ENCODE measurements around the gene NTSR1.

Gene NTSR1

DNA sequence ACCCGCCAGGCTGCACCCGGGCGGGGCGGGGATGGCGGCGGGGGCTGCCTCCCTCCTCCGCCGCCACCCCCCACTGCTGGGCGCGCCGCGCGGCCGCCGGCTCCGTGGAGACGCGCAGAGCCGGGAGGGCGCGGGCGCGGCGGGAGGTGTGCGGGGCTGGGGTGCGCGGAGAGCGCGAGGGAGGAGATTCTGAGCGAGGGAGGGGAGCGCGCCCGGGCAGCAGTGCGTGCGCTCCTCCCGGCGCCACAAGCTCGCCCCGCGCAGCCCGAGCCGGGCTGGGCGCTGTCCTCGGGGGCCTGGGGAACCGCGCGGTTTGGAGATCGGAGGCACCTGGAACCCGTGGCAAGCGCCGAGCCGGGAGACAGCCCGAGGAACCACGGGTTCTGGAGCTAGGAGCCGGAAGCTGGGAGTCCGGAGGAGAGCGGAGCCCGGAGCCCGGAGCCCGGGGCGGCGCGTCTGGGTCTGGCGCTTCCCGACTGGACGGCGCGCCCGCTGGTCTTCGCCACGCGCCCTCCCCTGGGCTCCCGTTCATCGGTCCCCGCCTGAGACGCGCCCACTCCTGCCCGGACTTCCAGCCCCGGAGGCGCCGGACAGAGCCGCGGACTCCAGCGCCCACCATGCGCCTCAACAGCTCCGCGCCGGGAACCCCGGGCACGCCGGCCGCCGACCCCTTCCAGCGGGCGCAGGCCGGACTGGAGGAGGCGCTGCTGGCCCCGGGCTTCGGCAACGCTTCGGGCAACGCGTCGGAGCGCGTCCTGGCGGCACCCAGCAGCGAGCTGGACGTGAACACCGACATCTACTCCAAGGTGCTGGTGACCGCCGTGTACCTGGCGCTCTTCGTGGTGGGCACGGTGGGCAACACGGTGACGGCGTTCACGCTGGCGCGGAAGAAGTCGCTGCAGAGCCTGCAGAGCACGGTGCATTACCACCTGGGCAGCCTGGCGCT, at the start of gene NTSR1:
NTSR1 (plus strand) TSS at position 246 of the 946 bp plus-strand sequence; CDS start at position 618, 372 bp downstream.
- in situ Hi-C loops (cut with HindIII; ENCODE audit: low sequenced_read_pairs), result loop anchor here (5.0 kb wide), 1 partner anchor 42 kb away; no protein-coding TSS in a partner anchor
- TF ChIP-seq, protein P1, sequence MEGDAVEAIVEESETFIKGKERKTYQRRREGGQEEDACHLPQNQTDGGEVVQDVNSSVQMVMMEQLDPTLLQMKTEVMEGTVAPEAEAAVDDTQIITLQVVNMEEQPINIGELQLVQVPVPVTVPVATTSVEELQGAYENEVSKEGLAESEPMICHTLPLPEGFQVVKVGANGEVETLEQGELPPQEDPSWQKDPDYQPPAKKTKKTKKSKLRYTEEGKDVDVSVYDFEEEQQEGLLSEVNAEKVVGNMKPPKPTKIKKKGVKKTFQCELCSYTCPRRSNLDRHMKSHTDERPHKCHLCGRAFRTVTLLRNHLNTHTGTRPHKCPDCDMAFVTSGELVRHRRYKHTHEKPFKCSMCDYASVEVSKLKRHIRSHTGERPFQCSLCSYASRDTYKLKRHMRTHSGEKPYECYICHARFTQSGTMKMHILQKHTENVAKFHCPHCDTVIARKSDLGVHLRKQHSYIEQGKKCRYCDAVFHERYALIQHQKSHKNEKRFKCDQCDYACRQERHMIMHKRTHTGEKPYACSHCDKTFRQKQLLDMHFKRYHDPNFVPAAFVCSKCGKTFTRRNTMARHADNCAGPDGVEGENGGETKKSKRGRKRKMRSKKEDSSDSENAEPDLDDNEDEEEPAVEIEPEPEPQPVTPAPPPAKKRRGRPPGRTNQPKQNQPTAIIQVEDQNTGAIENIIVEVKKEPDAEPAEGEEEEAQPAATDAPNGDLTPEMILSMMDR (IDR thresholded peaks at IDR 0.05; ENCODE audit: low read depth, low read length, missing control alignments), result no peak
- H3K4me3 ChIP-seq (ENCODE audit: low read depth, low read length), result no peak within 1 kb of the TSS
- DNase-seq (ENCODE audit: low read depth), result no peak

DNA sequence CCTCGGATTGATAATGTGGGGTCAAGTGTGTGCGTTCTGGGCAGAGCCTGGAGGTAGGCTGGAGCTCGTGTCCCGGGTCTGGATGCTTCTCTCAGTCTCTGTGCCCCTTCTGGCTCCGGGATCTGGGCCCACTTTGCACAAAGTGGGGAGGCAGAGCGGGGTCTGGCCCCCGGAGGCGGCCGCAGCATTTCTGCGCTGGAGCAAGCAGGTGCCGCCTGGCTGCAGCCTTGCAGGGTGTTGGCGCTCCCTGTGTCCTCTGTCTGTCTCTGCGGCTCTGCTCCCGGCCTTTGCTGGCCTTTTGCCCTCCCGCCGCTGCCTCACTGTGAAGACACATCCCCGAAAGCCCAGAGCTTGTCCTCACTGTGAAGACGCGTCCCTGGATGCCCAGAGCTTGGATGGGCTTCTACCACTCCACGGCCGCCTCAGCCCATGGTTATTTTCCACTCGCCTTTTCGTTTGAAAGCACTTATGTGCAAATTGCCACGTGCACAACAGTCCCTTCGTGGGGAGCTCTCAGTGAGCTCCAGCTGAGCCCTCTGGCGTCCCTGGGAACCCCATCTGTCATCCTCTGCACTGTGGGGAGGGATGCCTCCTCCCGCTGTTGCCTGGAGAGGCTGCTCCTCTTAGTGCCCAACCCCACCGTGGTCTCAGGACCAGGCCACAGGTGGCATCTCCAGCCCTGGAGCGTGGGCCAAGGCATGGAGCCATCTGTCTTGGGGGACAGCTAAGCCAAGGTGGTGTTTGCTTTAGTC, 49.0 kb upstream of the NTSR1 start:
- DNase-seq (ENCODE audit: low read depth), result no peak
- TF ChIP-seq, protein P1 (IDR thresholded peaks at IDR 0.05; ENCODE audit: low read depth, low read length, missing control alignments), result no peak
- H3K4me3 ChIP-seq (ENCODE audit: low read depth, low read length), result no peak overlapping the region
- in situ Hi-C loops (cut with HindIII; ENCODE audit: low sequenced_read_pairs), result loop anchor here (10.0 kb wide), 1 partner anchor 125 kb away; no protein-coding TSS in a partner anchor

DNA sequence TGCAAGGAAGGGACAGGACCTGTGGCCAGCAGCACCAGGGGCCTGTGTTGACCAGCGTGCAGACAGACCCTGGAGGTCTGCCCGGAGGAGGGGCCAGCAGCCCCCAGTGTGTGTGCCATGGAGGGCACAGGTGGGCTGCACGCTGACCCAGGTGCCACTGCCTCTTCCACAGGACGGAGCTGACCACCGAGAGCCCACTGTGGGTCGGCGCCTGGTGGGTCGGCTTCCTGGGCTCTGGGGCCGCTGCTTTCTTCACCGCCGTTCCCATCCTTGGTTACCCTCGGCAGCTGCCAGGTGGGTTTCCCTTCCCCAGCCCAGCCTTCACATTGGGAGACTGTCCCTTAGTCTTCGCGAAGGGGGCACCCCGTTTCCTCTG, 48.4 kb upstream of the NTSR1 start:
- in situ Hi-C loops (cut with HindIII; ENCODE audit: low sequenced_read_pairs), result loop anchor here (10.0 kb wide), 1 partner anchor 125 kb away; no protein-coding TSS in a partner anchor
- TF ChIP-seq, protein P1 (IDR thresholded peaks at IDR 0.05; ENCODE audit: low read depth, low read length, missing control alignments), result no peak
- DNase-seq (ENCODE audit: low read depth), result no peak
- no peak overlapping the region for H3K4me3 ChIP-seq (ENCODE audit: low read depth, low read length)

DNA sequence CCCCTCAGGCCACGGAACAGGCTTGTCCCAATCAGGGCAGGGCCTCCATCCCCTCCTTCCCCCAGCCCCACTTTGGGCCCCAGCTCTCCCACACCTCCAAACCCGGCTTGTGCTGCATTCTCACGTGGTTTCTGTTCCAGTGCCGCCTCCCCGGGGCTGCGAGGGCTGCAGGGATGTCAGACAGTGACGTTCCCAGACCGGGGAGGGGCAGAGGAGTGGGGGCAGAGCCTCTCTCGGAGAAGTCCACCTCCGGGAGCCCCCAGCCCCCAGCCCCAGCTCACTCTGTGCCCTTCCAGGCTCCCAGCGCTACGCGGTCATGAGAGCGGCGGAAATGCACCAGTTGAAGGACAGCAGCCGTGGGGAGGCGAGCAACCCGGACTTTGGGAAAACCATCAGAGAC, 47.9 kb upstream of the NTSR1 start:
- no peak overlapping the region for H3K4me3 ChIP-seq (ENCODE audit: low read depth, low read length)
- in situ Hi-C loops (cut with HindIII; ENCODE audit: low sequenced_read_pairs), result loop anchor here (10.0 kb wide), 1 partner anchor 124 kb away; no protein-coding TSS in a partner anchor
- no peak for DNase-seq (ENCODE audit: low read depth)
- TF ChIP-seq, protein P1 (IDR thresholded peaks at IDR 0.05; ENCODE audit: low read depth, low read length, missing control alignments), result no peak

DNA sequence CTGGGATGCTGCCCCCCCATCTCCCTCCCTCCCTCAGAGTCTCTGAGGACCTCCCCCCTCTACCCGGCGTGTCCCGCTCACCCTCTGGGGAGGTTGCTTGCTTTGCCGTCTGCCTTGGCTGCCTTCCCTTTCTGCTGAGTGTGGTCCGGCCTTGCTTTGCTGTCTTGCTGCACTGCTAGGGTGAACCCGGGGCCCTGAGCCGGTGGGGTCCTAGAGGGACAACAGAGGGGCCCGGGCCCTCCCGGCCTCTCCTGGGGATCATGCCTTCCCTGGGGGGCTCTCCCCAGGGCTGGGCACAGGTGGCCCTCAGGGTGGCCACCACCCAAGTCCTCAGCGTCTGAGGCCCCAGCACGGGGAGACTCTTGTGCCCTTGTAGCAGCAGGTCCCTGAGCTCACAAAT, 47.0 kb upstream of the NTSR1 start:
- H3K4me3 ChIP-seq (ENCODE audit: low read depth, low read length), result no peak overlapping the region
- in situ Hi-C loops (cut with HindIII; ENCODE audit: low sequenced_read_pairs), result loop anchor here (10.0 kb wide), 1 partner anchor 123 kb away; no protein-coding TSS in a partner anchor
- no peak for DNase-seq (ENCODE audit: low read depth)
- TF ChIP-seq, protein P1 (IDR thresholded peaks at IDR 0.05; ENCODE audit: low read depth, low read length, missing control alignments), result no peak

DNA sequence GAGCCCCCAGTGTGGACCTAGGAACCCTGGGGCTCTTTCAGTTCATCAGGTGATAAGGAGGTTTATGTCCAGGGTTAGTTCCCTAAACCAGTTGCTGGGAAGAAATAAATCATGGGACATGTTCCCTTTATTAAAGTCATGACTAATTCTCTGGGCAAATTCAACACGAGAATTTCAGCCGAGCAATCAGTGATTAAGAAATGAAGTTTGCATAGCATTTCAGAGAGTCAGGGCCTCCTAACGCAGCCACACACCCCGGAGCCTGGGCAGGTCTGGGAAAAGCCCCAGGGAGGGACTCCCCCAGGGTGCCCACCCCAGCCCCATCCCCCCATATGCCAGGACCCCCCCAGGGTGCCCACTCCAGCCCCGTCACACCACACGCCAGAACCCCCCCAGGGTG, 46.2 kb upstream of the NTSR1 start:
- peak; percentile 32 for DNase-seq (ENCODE audit: low read depth)
- no peak overlapping the region for H3K4me3 ChIP-seq (ENCODE audit: low read depth, low read length)
- in situ Hi-C loops (cut with HindIII; ENCODE audit: low sequenced_read_pairs), result loop anchor here (10.0 kb wide), 1 partner anchor 122 kb away; no protein-coding TSS in a partner anchor
- TF ChIP-seq, protein P1 (IDR thresholded peaks at IDR 0.05; ENCODE audit: low read depth, low read length, missing control alignments), result no peak
